ENCODE results near the gene CCDC112.

Gene CCDC112

DNA sequence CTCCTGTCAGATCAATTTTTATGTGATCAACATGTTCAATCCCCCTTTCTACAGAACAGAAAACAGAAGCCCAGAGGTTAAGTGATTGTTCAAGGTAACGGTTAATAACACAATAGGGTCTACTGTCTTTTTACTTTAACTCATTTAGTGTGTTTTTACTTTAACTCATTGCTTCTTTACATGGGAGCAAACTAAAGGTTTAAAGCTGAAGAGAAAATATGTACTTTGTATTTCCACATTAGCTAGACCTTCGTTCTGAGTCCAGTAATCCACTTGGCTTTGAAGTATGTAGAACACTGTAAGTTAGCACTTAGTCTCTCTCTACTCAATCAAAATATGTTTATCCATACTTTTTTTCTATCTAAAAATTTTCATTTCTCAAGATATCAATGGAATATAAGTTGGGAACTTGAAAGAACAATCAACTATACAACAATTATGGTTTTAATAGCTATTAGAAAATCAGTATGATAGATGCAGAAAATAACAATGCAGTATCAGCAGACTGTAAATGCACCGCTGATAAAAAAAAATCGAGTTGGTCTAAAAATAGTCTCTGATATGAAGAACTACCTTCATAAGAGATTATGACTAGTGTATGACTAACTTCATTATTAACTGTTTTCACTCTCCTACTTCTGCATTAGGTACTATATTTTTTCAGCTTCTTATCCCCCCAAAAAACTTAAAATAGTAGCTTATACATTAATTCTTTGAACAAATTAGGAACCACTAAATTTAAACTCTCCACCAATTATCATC is 54.4 kb downstream of the CCDC112 start:
- no peaks in the 10 kb centered on the region for H3K4me1 ChIP-seq (ENCODE audit: control insufficient read depth, insufficient read depth, low read length, poor library complexity, severe bottlenecking)
- DNase-seq, result no peak
- no peaks in the 10 kb centered on the region for H3K9me3 ChIP-seq (ENCODE audit: control insufficient read depth, low read length)
- peaks cover 25% of the 10 kb centered on the region for H3K36me3 ChIP-seq (ENCODE audit: control insufficient read depth, insufficient read depth, low read length)
- no peaks in the 10 kb centered on the region for H3K27me3 ChIP-seq (replicated peaks; ENCODE audit: control insufficient read depth, insufficient read depth, low read length, poor library complexity, severe bottlenecking)
- H3K27ac ChIP-seq (ENCODE audit: insufficient read depth, low read length, poor library complexity, severe bottlenecking), result no peak overlapping the region
- no peak overlapping the region for H3K4me3 ChIP-seq (ENCODE audit: insufficient read depth, low read depth, low read length, poor library complexity, severe bottlenecking)

DNA sequence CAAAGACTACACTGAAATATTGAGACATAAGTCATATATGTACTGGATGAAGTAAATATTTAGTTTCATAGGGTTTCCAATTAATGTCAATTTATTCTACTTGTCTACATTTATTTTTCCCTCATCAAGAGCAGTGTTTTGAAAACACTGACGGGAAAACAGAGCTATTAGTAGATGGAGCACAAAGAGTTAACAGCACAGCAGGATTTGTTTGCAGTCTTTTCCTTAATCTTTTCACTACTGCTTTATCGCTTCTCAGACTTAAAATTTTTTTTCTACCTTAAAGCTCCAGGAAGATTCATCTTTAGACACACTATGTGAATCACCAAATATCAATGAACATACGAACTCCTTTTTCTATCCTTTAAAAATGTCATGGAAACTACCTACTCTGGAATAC is 59.4 kb downstream of the CCDC112 start:
- DNase-seq, result no peak
- H3K27me3 ChIP-seq (replicated peaks; ENCODE audit: control insufficient read depth, insufficient read depth, low read length, poor library complexity, severe bottlenecking), result no peaks in the 10 kb centered on the region

DNA sequence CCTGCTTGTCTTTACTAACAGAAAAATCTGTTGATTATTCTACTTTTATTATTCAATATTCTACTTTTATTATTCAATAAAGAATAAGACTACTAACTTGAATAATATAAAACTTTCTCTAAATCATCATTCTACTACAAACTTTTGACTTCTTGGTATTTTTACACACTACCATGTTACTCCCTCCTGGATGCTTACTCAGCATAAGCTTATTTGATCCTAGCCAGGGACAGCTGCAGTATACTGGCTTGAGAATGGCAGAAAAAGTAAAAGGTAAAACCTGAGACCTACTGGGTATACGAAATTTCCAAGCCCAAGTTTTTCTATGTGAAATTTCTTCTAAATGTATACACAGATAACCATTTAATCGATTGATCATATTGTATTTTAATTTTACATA is 59.9 kb downstream of the CCDC112 start:
- Histone ChIP-seq H3K27me3 (replicated peaks; ENCODE audit: control insufficient read depth, insufficient read depth, low read length, poor library complexity, severe bottlenecking) (no peaks in the 10 kb centered on the region), H3K4me1 (ENCODE audit: control insufficient read depth, insufficient read depth, low read length, poor library complexity, severe bottlenecking) (no peaks in the 10 kb centered on the region), H3K4me3 (ENCODE audit: insufficient read depth, low read depth, low read length, poor library complexity, severe bottlenecking) (no peak overlapping the region), H3K36me3 (ENCODE audit: control insufficient read depth, insufficient read depth, low read length) (peaks cover 29% of the 10 kb centered on the region), H3K9me3 (ENCODE audit: control insufficient read depth, low read length) (no peaks in the 10 kb centered on the region), H3K27ac (ENCODE audit: insufficient read depth, low read length, poor library complexity, severe bottlenecking) (no peak overlapping the region)
- DNase-seq, result no peak

More for the DNA sequence above, 59.4 kb downstream of the CCDC112 start:
- no peaks in the 10 kb centered on the region for H3K9me3 ChIP-seq (ENCODE audit: control insufficient read depth, low read length)
- H3K4me1 ChIP-seq (ENCODE audit: control insufficient read depth, insufficient read depth, low read length, poor library complexity, severe bottlenecking), result no peaks in the 10 kb centered on the region
- H3K36me3 ChIP-seq (ENCODE audit: control insufficient read depth, insufficient read depth, low read length), result peaks cover 29% of the 10 kb centered on the region
- H3K27ac ChIP-seq (ENCODE audit: insufficient read depth, low read length, poor library complexity, severe bottlenecking), result no peak overlapping the region
- H3K4me3 ChIP-seq (ENCODE audit: insufficient read depth, low read depth, low read length, poor library complexity, severe bottlenecking), result no peak overlapping the region

DNA sequence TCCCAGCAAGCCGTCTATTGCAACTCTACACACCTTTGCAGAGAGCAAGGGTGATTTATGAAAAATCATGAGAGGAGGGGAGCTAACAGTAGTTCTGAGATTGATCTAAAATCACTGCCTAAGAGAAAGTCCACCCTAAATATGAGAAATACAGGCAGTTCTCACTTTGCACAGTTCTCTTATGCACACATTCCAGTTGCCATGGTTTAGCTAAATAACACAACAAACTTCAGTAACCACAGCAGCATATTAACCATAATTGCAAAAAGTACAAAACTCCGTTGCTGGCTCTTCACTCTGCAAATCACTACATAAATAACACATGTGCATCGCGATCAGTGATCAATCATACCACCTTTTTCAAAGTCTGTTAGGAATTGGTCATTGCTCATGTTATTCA is 64.9 kb downstream of the CCDC112 start:
- Histone ChIP-seq H3K9me3 (ENCODE audit: control insufficient read depth, low read length) (no peaks in the 10 kb centered on the region), H3K27me3 (replicated peaks; ENCODE audit: control insufficient read depth, insufficient read depth, low read length, poor library complexity, severe bottlenecking) (no peaks in the 10 kb centered on the region), H3K4me3 (ENCODE audit: insufficient read depth, low read depth, low read length, poor library complexity, severe bottlenecking) (no peak overlapping the region), H3K36me3 (ENCODE audit: control insufficient read depth, insufficient read depth, low read length) (peaks cover 13% of the 10 kb centered on the region), H3K4me1 (ENCODE audit: control insufficient read depth, insufficient read depth, low read length, poor library complexity, severe bottlenecking) (no peaks in the 10 kb centered on the region), H3K27ac (ENCODE audit: insufficient read depth, low read length, poor library complexity, severe bottlenecking) (no peak overlapping the region)
- no peak for DNase-seq

DNA sequence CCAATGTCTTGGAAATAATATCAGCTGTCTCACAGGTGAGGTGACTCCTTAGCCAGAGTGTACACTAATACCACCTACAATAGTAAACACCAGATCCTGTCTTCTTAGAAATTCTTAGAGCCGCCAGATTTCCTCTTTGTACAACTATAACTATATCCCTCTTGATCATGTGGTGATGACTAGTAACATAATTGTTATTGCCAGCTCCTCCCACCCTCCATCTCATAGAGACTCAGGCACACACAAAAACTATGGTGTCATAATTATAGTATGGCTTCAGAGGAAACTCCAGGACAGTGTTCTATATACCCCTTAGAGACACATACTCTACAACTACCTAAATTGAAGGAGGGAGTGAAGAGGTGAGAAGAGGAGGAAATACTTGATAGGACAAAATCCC is 66.8 kb downstream of the CCDC112 start:
- H3K9me3 ChIP-seq (ENCODE audit: control insufficient read depth, low read length), result no peaks in the 10 kb centered on the region
- H3K4me3 ChIP-seq (ENCODE audit: insufficient read depth, low read depth, low read length, poor library complexity, severe bottlenecking), result no peak overlapping the region
- no peak overlapping the region for H3K27ac ChIP-seq (ENCODE audit: insufficient read depth, low read length, poor library complexity, severe bottlenecking)
- H3K36me3 ChIP-seq (ENCODE audit: control insufficient read depth, insufficient read depth, low read length), result peaks cover 12% of the 10 kb centered on the region
- no peak for DNase-seq
- no peaks in the 10 kb centered on the region for H3K4me1 ChIP-seq (ENCODE audit: control insufficient read depth, insufficient read depth, low read length, poor library complexity, severe bottlenecking)
- no peaks in the 10 kb centered on the region for H3K27me3 ChIP-seq (replicated peaks; ENCODE audit: control insufficient read depth, insufficient read depth, low read length, poor library complexity, severe bottlenecking)

DNA sequence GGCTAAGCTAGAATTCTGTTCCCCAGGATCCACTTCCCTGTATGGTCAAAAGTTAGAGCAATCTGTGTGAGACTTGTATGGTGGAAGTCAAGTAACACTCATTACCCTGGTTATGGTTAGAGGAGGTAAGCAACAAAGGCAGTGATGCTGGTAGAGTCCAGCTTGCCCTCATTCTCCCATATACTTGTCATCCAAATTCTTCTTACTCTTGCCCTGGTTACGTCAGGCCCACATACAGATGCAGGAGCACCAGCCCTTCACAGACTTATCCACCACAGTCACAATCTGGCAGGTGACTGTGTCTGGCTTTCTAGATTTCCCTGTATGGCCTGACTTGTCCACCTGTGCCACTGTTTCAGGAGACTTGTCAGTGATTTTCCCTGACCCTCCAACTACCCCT is 69.2 kb downstream of the CCDC112 start:
- Histone ChIP-seq H3K36me3 (ENCODE audit: control insufficient read depth, insufficient read depth, low read length) (peaks cover 17% of the 10 kb centered on the region), H3K9me3 (ENCODE audit: control insufficient read depth, low read length) (no peaks in the 10 kb centered on the region), H3K27ac (ENCODE audit: insufficient read depth, low read length, poor library complexity, severe bottlenecking) (no peak overlapping the region), H3K27me3 (replicated peaks; ENCODE audit: control insufficient read depth, insufficient read depth, low read length, poor library complexity, severe bottlenecking) (no peaks in the 10 kb centered on the region), H3K4me3 (ENCODE audit: insufficient read depth, low read depth, low read length, poor library complexity, severe bottlenecking) (no peak overlapping the region), H3K4me1 (ENCODE audit: control insufficient read depth, insufficient read depth, low read length, poor library complexity, severe bottlenecking) (no peaks in the 10 kb centered on the region)
- DNase-seq, result no peak
